Kidney glomerular epithelial cell (primary cell): ENCODE measurements around the gene CFAP54.
"Not testable (repeated sequence)": the region's sequence is repeated elsewhere in the genome, so short reads cannot be mapped to it uniquely, and the experiment has no call there.

Experiments used
- DNase-seq: peaks from one replicate; lab custom pipeline; 2025; lab: John Stamatoyannopoulos, UW

CFAP54 gene

DNA sequence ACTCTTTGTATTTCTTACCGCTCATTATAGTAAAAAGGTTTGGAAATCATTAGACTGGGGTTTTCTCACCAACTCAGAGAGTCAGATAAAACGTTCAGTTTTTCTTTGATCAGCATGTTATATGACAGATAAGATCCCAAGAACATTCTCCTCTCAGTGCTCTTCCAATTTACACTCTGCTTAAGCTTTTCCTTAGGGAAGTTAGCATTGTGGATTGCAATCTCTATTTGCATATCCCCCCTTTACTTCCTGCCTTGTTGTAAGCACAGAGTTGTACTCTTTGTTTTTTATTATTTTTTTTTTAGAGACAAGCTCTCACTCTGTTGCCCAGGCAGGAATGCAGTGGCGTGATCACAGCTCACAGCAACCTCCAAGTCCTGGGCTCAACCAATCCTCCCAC, 11.4 kb upstream of the CFAP54 start:
- no peak for DNase-seq

DNA sequence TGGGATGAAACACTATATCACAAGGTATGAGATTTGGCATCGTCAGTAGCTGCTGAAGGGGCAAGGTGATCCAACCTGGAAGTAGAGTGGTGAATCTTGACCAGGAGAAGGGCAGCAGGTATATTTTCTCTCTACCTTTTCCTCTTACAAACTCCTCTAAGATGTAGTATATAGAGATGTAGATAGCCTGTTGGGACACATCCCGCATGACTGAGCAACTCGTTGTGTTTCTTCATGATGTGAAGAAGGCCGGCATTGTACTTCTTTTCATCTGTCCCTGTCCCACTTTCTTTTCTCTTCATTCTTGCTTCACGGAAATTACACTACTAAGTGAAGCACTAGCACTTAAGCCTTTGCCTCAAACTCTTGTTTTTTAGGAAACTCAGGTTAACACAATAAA, 7.3 kb upstream of the CFAP54 start:
- DNase-seq, result no peak

DNA sequence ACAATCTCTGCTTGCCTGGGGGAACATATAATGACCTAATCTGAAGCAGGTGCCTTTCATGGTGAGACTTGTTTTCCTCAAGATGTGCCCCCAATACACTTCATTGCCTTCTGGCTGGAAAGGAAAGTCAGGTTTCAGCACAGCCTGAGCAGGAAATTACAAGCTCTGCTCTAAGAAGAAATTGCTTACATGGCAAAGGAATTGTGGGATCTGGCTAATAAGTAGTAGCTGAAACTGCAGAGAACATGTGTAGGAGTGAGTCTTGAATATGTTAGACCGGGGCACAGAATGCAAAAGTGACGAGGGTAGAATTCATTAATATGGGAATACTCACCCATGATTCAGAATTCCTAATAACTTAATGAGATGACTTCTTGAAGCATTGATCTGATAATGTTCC, 6.3 kb upstream of the CFAP54 start:
- DNase-seq, result no peak

DNA sequence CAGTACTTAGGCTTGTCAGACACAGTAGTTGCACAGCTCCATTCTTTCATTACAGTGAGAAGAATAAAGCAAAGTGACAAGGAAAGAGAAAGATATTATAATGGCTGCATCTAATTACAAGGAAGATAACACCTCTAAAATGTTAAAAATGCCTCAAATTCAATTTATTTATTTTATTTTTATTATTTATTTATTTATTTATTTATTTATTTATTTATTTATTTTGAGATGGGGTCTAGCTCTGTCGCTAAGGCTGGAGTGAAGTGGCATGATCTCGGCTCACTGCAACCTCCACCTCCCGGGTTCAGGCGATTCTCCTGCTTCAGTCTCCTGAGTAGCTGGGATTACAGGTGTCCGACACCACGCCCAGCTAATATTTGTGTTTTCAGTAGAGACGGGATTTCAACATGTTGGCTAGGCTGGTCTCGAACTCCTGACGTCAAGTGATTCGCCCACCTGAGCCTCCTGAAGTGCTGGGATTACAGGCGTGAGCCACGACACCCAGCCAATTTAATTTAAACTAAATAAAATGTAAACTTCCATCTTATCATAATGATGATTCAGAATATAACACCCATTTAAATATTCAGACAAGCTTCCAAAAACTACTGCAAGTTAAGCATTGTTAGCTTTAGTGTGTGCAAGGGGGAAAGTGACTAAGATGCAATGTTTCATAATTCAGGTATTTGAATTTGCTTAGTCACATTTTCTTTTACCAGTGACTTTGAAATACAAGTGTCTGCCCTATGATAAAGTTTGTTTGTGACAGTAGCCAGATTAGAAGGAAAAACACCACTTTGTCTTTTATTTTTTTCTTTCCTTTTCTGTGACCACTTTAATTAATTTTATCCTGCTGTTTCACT, 2.4 kb upstream of the CFAP54 start:
- peak; percentile 31 for DNase-seq

DNA sequence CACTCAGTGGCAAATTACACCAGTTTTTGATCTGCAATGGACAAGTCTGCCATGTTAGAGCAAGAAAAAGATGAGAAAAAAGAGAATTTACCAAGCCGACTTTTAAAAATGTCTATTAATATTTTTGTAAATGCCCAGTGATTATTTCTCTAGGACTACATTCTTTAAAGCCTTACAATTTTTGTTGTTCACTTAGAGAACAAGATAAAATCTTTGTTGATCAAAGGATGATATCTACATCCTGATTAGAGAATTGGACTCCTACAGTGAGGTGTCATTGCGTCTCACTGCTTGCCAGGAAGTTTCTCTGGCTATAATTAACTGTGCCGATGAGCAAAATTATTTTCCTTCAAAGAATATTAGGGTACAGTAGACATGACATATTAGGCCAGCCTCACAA, 1.7 kb upstream of the CFAP54 start:
- no peak for DNase-seq

DNA sequence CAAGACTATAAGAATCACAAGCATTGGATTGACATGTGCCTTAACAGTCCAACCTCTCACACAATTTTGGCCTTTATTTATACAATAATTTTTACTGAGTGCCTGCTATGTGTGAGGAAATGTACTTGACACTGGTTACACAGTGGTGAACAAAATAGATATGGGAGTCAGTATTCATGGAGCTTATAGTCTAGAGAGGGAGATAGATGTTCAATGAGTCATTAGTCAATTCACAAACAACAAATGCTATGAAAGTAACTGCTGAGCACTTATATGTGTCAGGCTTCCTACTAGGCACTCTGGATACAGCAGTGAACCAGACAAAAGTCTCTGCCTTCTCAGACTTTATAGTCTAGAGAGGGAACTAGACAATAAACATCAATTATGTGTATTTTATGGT, 3.7 kb downstream of the CFAP54 start:
- no peak for DNase-seq

DNA sequence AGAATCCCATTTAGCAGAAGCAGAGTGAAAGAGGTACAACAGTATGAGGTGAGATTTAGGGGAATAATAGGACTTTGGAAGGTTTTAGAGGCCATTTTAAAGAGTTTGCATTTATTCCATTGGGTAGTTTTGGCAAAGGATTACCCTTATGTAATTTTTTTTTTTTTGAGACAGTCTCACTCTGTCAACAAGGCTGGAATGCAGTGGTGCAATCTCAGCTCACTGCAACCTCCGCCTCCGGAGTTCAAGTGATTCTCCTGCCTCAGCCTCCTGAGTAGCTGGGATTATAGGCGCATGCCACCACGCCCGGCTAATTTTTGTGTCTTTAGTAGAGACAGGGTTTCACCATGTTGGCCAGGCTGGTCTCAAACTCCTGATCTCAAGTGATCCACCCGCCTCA, 4.8 kb downstream of the CFAP54 start:
- DNase-seq, result not testable (repeated sequence)

DNA sequence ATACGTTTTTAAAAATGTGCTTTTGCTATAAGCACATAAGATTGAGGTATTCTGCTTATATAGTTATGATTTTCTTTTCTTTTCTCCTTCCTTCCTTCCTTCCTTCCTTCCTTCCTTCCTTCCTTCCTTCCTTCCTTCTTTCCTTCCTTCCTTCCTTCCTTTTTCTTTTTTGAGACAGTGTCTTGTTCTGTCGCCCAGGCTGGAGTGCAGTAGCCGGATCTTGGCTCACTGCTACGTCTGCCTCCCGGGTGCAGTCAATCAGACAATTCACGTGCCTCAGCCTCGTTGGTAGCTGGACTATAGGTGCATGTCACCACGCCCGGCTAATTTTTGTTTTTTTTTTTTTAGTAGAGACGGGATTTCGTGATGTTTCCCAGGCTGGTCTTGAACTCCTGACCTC, 5.8 kb downstream of the CFAP54 start:
- no peak for DNase-seq

DNA sequence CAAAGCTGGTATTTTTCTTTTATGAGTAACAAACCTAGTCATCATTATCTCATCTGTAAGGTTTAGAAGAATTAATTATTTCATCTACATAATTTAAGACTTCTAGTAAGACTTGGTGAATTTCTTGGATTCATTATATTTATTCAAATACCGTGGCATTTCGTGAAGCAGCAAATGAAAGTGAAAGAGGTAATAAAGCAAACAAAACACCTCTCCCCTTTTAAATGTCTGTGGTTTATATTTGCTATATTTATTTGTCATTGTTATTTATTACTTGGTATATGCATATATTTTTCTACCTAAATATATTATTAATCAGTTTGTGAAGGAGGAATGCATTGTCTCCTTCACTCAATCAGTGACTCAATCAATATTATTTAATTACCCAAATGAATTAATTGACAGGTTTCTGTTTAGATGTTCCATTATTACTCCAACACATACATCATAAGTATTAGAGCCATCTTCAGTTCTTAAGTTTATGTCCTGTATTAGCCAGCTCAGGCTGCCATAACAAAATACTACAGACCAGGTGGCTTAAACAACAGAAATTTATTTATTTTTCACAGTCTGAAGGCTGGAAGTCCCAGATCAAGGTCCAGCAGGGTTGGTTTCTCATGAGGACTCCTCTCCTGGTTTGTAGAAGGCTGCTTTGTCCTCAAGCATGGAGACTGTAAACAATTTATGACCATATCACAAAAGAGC, 6.6 kb downstream of the CFAP54 start:
- no peak for DNase-seq

DNA sequence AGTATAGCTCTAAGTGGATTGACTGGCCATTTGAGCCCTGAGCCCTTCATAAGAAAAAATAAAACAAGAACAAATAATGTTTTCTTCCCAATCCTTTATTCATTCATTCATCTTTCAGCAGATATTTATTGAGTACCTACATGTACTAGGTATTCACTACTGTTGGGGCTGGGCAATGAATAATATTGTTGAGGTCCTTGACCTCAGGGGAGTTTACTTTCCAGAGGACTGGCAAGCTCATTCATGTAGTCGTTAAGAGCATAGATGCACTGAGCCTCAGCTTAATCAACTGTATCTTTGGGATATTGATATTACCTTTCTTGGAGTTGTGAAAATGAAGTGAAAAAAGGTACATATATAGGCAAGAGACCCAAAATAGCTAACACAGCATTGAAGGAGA, 7.6 kb downstream of the CFAP54 start:
- no peak for DNase-seq

DNA sequence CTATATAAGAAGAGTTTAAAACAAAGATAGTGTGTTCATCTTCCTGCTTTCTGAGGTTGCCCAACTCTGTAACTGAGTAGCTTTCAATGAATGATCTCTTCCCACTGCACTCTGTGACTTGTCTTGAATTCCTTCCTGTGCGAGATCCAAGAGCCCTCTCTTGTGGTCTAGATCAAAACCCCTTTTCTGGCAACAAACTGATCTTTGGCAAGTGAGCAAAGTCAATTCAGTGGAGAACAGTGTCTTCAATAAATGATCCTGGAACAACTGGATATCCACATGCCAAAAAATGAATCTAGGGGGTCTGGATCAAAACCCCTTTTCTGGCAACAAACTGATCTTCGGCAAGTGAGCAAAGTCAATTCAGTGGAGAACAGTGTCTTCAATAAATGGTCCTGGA, 8.5 kb downstream of the CFAP54 start:
- no peak for DNase-seq

DNA sequence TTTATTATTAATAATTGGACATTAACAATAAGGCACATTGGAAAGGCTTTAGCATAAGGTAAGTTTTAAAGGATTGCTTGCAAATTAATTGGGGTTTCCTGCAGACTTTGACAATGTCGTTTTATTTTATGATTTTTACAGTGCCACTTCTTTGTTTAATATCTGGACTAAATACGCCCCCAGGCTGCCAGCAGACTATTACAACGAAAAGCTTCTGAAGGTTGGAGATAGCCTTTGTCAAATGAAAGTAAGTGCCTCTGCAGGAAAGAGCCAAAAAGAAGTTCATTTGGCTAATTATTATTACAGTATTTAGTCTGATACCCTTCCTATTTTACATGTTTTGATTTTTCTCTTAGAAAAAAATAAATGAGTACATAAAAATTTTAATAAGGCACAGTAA, 11.3 kb downstream of the CFAP54 start:
- DNase-seq, result no peak

DNA sequence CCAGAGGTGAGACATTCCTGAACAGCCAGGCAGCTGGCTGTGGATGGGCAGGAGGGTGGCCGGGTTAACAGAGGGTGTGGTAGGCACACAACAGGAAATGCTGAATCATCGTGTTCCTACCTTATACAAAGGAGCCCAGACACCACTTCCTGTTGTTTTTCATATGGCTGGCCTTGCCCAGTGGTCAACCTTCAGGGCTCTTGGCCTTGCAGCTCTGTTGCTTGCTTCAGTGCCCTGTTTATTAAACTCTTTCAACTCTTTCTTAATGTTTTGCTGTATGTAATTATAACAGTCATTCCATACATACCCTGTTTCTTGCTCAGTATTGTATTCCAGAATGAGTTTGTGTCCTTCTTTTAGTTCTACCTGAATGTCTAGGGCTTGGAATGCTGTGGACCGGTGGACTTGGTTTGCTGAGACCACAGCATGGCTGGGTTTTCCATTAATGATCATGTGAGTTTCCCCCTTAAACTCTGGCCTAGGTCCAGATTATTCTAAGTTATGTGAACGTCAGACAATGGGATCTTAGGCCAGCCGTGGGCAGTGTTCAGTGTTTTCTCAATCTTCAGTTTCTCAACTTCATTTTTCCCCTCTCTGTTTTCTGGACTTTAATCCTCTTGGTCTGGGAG, 11.9 kb downstream of the CFAP54 start:
- peak; percentile 72 for DNase-seq

DNA sequence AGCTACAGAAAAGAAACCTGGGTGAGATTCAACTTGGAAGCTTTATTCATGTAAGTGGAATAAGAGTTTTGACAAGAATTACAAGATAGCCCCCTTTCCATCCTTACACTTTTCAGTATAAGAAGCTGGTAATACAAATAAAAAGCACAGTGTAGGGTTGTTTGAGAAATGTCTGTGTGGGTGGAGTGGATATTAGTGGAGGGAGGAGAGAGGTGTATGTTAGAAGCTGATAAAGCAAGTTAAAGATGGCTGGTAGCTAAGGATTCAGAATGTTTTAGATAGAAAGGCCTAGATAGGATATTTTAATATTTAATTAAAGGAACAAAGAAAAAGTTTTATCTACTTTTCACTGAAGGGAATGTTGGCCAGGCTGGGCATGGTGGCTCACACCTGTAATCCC, 12.5 kb downstream of the CFAP54 start:
- DNase-seq, result no peak

DNA sequence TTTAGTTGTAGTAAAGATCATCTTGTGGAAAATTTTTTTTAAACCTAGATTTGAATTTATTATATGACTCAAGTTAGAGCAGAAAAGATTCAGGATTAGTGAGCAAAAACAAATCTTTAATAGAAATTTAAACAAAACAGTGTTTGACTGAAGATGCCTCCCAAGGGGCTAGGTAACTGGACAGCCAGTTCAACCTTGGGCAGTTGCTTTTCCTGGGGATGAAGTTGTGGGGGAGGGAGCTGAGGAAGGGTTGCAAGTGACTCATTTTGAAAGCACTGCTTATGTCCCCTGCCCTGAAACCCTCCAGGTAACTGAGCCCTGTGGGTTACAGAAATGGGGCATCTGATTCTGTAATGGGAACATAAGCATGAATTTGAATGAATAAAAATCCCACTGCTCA, 13.1 kb downstream of the CFAP54 start:
- DNase-seq, result no peak

DNA sequence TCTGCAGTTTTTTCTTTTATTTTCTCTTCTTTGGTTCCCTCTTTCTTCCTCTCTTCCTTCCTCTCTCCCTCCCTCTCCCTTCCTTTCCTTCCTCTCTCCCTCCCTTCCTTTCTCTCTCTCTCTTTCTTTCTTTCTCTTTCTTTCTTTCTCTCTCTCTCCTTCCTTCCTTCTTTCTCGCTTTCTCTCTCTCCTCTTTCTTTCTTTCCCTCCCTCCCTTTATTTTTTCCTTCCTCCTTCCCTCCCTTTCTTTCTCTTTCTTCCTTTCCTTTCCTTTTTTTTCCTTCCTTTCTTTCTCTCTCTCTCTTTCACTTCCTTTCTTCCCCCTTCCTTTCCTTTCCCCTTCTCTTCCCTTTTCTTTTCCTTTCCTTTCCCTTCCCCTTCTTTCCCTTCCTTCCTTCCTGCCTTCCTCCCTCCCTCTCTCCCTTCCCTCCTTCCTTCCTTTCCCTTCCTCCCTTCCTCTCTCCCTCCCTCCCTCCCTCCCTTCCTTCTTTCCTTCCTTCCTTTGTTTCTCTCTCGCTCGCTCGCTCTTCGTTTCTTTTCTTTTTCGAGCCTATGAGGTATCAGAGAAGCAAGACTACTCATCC, 13.7 kb downstream of the CFAP54 start:
- no peak for DNase-seq

DNA sequence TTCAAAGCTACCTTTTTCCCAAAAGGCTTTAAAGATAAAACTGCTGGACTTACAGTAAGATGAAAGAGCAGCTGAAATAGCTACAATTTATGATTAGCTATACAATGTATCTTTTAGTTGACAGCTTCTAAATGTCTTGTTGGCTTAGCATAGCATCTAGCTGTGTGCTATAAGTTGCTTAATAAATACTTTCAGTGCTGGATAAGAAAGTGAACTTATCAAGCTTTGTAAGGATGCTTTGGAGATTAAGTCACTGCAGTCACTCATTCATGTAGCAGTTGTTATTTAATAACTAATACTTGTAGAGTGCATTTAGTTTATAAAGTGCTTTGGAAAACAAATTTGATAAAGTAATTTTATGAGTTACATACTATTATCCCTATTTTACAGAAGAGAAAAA, 14.6 kb downstream of the CFAP54 start:
- no peak for DNase-seq

DNA sequence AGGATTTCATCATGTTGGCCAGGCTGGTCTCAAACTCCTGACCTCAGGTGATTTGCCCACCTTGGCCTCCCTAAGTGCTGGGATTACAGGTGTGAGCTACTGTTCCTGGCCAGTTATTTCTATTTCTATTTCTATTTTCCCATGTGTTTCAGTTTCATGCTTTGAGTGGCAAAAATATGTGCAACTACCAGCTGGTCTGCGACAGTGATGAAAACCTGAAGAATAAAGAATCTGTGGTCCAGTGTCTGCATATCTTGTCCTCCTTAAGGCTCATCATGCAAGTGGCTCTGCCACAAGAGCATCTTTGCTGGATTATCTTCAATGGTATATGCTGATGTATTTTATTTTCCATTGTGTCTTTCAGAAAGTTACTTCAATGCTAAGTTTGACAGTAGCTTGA, 17.4 kb downstream of the CFAP54 start:
- no peak for DNase-seq

DNA sequence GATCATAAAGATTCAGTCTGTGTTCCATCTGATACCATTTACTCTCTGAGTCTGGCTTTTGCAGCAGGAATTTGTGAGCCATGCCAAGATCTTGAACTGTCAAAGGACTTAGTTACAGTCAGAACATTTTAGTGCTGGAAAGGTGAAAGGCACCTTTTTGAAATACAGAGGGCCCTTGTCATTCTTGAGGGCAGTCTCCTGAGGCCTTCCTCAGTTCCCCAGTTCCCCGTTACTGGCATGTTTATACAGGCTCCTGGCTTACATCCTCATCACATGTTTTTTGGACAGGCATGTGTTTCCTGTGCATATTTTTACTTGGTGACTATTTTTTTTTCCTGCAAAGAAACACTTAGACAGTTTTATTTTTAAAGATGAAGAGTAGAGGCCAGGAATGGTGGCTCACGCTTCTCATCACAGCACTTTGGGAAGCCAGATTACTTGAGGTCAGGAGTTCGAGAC, 21.0 kb downstream of the CFAP54 start:
- no peak for DNase-seq

DNA sequence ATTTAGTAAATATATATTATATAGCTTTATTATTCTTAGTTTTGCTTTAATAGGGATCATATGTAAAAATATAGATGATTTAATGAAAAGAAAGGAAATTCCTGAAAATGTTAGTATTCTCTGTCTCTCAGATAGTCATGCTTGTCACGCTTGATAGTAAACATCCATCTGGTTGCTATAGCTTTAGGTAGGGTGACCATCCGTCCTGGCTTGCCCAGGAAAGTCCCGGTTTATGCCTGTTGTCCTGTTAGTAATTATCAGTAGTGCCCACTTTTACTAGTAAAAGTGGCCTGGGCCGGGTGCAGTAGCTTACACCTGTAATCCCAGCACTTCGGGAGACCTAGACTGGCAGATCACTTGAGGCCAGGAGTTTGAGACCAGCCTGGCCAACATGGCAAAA, 23.8 kb downstream of the CFAP54 start:
- DNase-seq, result no peak

DNA sequence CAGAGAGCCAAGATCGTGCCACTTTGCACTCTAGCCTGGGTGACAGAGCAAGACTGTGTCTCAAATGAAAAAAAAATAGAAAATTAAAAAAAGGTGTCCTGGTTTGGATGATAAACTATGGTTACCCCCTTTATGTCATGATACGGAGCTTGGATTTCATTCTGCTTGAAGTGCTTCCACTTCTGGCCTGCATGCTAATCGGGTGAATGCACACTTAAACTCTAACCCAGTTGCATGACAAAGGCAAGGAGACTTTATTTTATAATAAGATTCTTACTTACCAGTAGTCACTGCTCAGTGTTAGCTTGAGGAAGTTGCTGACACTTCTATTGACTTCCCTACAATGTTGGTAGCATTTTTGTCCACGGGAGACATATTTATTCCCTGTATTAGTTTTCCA, 24.3 kb downstream of the CFAP54 start:
- DNase-seq, result no peak

DNA sequence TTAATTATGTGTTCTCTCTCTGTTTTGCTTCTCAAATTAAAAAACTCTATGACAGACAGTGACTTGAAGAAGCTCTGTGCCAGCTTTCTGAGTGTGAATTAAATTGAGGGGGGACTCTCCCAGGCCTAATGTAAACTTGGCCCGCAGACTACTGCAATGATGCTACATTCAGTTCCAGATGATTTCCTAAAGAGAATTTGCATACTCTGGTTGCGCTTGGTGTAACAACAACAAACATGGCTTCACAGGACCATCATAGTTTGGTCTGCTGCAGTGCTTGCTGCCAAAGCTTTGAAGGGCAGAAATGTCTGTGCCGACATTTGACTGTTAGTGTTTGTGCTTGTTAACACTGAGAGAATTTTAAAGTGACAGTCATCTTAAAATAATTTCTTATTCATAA, 25.0 kb downstream of the CFAP54 start:
- DNase-seq, result no peak
